ENCODE results near the gene LPA.
"Not testable (repeated sequence)": the region's sequence is repeated elsewhere in the genome, so short reads cannot be mapped to it uniquely, and the experiment has no call there.

The LPA gene

GRCh38 chr6:160664198-160664597, at the start of gene LPA:
TSS of gene LPA (minus strand) at chr6:160664275. CDS start at chr6:160664214, 61 bp downstream.
- DNase-seq, result not testable (repeated sequence)

GRCh38 chr6:160708993-160709392, 44.9 kb upstream of the LPA start:
- DNase-seq, result not testable (repeated sequence)

GRCh38 chr6:160704688-160705087, 40.6 kb upstream of the LPA start:
- not testable (repeated sequence) for DNase-seq

DNA sequence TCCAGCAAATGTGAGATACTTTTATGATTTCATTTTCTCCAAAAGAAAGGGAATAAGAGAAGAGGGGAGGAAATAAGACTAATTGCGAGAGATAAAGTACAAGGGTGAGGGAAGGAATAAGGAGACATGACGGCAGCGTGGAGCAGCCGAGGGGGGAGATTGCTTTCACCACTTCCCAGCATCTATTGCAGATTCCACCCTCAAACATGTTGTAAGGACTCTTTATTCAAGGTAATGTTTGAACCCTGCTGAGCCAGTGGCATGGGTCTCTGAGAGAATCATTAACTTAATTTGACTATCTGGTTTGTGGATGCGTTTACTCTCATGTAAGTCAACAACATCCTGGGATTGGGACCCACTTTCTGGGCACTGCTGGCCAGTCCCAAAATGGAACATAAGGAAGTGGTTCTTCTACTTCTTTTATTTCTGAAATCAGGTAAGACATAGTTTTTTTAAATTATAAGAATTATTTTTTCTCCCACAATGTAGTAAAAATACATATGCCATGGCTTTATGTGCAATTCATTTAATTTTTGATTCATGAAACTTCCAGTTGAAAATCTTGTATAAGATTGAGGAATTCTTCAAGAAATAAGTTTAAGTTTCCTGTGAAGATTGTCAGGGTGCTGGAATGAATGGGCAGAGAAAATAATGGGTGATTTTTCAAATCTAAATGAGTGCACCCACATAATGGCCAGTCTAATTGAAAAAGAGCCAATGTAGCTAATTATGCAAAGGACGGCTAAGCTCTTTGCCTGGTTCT, 38.0 kb upstream of the LPA start, which contains the start of gene PLG:
Gene PLG (plus strand): TSS at position 327 of the 763 bp plus-strand sequence. CDS start 61 bp downstream, at position 388.
- DNase-seq, result not testable (repeated sequence)

- no peak for DNase-seq
Measured at GRCh38 chr6:160697826-160698225, 33.8 kb upstream of the LPA start.

GRCh38 chr6:160696884-160697283, 32.8 kb upstream of the LPA start:
- DNase-seq, result not testable (repeated sequence)

- not testable (repeated sequence) for DNase-seq
Measured at GRCh38 chr6:160695622-160696021, 31.5 kb upstream of the LPA start.

- not testable (repeated sequence) for DNase-seq
Measured at GRCh38 chr6:160695025-160695424, 30.9 kb upstream of the LPA start.

GRCh38 chr6:160692369-160692959, 28.4 kb upstream of the LPA start:
- no peak for DNase-seq

DNA sequence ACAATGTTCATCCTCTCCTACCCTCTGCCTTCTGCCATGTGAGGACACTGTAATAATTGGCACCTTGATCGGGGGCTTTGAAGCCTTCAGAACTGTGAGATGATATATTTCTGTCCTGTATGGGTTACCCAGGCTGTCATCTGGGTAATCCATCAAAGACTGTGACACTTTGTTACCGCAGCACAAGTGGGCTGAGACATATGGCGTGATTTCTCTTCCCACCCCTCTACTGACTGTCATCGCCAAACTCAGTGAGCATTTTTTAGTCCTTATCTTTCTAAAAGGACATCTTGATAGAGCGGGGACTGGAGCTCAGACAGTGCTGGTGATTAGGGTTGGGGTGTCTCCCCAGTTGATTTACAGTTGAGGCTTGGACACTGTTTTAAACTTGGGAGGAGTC, 27.5 kb upstream of the LPA start:
- no peak for DNase-seq

DNA sequence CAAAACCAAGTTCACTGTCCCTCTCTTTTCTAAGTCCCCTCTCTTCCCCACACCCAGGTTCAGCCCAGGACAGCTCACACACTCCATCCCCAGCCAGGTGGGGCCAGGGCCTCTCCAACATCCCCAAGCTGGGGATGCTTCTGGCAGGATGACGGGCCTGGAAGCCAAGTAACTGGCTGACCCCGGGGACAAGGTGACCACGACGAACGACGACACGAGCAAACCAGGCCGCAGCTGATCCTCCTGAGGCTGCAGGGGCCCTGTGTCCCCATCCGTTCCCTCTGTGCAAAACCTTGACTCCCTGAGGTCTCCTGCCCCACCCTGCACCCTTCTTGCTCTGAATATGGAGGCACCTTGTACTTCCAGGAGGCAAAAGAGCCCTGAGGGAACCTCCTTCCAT, 26.4 kb upstream of the LPA start:
- DNase-seq, result no peak

- no peak for DNase-seq
Measured at GRCh38 chr6:160685762-160686450, 21.8 kb upstream of the LPA start.

GRCh38 chr6:160685101-160685761, 21.2 kb upstream of the LPA start:
- DNase-seq, result not testable (repeated sequence)

DNA sequence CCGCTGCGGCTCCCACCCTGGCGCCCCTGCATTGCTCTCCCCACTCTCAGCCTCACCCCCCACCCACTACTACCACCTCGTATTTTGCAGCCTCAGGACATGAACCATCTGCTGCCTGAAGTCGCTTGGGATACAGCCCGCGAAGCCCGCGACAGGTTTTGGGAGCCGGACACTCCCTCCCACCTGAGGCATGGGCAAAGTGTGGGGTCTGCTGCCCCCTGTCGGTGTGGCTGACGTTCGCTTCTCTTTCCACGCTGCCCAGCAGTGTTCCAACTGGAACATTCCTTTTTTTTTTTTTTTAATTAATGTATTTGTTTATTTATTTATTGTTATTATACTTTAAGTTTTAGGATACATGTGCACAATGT, 15.3 kb upstream of the LPA start:
- no peak for DNase-seq

DNA sequence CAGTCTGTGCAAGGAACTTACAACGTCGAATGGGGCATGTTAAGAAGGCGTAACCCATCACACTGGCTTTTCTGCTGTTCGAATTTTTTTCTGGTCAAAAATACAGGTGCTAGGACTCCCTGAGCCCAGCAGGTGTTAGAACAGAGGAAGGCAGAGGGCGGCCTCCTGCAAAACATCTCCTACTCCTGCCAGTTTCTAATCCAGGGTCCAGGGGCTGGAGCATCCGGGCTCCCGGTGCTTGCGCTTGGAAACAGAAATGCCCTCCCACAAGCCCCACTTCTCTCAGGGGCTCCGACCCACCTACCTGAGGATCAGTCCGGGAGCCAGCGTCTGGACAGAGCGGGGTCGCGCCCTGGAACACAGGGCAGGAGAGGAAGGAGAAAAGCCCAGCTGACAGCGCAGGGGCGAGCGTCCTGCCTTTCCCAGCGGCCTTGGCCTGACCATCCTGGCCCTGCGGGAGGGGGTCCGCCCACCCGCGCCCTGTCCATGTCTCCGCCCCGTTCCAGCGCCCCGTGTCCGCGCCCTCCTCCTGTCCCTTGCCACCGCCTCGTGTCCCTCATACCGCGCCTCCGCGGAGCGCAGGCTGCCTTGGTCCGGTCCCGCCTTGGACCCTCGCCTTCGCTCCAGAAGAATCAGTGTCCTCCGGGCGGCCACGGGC, 14.8 kb upstream of the LPA start:
- DNase-seq, result no peak

GRCh38 chr6:160678230-160678629, 14.2 kb upstream of the LPA start:
- DNase-seq, result no peak

- DNase-seq, result not testable (repeated sequence)
Measured at GRCh38 chr6:160676418-160676817, 12.3 kb upstream of the LPA start.

DNA sequence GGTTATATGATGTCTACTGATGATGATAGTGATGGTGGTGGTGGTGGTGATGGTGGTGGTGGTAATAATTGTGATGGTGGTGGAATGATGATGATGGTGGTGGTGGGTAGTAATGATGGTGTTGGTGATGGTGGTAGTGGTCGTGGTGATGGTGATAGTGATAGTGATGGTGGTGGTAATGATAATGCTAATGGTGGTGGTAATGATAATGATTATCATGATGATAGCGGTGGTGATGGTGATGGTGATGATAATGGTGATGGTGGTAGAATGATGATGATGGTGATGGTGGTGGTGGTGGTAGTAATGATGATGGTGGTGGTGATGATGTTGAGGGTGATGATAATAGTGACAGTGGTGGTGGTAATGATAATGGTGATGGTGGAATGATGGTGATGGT, 4.5 kb upstream of the LPA start:
- no peak for DNase-seq

- no peak for DNase-seq
Measured at GRCh38 chr6:160667639-160668481, 3.8 kb upstream of the LPA start.

DNA sequence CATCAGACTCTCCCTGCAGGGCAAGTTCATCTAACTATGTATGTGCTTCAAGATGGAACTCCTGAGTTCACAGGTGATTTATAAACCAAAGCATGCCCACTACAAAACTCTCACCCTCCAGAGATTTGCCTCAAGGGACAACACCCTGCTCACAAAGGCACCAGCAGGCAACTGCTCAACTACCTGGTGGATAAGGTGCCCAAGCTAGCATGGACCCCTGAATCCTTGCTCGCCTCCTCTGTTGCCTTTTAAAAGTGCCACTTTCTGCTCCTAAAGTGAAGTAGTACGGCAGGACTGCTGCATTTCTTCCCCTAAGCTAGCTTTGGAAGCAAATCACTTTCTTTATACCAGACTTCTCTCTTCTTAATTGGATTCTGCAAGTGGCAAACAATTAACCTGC, 1.2 kb downstream of the LPA start:
- no peak for DNase-seq

- DNase-seq, result no peak
Measured at GRCh38 chr6:160662429-160662828, 1.6 kb downstream of the LPA start.

DNA sequence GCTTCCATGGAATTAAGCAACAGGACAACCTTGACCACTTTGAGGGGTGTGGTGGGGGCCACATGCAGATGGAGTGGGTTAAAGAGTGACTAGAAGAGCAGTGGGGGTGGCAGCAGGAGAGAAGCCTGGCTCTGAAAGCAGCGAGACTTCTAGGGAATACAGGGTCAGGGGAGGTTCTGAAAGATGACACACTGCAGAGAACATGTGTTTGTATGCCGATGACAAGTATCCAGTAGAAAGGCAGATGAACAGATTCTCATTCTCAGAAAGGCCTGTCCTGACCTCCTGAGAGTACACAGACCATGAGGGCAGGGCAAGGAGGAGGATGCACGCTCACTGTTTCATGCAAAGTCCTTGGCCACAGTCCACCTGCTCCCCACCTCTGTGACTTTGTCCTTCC, 2.9 kb downstream of the LPA start:
- DNase-seq, result no peak
